Esophagus (tissue), 2 donors: ENCODE data around the gene NELFA. TPM values are rescaled to one million over a fixed set of nuclear protein-coding genes. Genes with fewer than 3 reads are reported as not detected.
"Not testable (repeated sequence)": the region's sequence is repeated elsewhere in the genome, so short reads cannot be mapped to it uniquely, and the experiment has no call there.

Source experiments
- H3K27ac ChIP-seq, 2 donors: one replicate each; pipeline ENCODE4 v1.5.1; 2013; ENCODE audit warnings: low read depth in 2 of 2, mild to moderate bottlenecking in 2 of 2, inconsistent platforms in 1 of 2, low read length in 1 of 2, moderate library complexity in 1 of 2
- H3K27me3 ChIP-seq, 2 donors: one replicate each; pipeline ENCODE4 v1.6.1; 2013; ENCODE audit warnings: low read length in 2 of 2, control low read depth in 1 of 2, mild to moderate bottlenecking in 1 of 2; ENCODE audit not compliant: insufficient read depth in 2 of 2, control insufficient read depth in 1 of 2
- H3K36me3 ChIP-seq, 2 donors: one replicate each; pipeline ENCODE4 v1.6.1; 2013; ENCODE audit warnings: low read length in 1 of 2; ENCODE audit not compliant: control insufficient read depth in 2 of 2, insufficient read depth in 2 of 2
- H3K4me1 ChIP-seq, 2 donors: one replicate each; pipeline ENCODE4 v1.6.1; 2013; ENCODE audit warnings: low read length in 1 of 2; ENCODE audit not compliant: control insufficient read depth in 2 of 2, insufficient read depth in 2 of 2
- H3K4me3 ChIP-seq, 2 donors: one replicate each; pipeline ENCODE4 v1.5.1; 2013; ENCODE audit warnings: low read length in 2 of 2, mild to moderate bottlenecking in 2 of 2, low read depth in 1 of 2, moderate library complexity in 1 of 2
- H3K9me3 ChIP-seq, 2 donors: one replicate each; pipeline ENCODE4 v1.6.1; 2013; ENCODE audit warnings: mild to moderate bottlenecking in 2 of 2, low read depth in 1 of 2, low read length in 1 of 2, moderate library complexity in 1 of 2; ENCODE audit not compliant: control insufficient read depth in 2 of 2, insufficient read depth in 1 of 2
- WGBS, 2 donors: extraction: QIAGEN DNeasy Blood & Tissue Kit; methylation state at CpG; one replicate each; pipeline ENCODE4 v1.1.7; 2013; 5-methylcytosine and 5-hydroxymethylcytosine counted together
- polyA plus RNA-seq, 2 donors: library from polyadenylated mRNA; stranded (reverse); fragments of 200-250 nt; gene quantifications; one replicate each; pipeline ENCODE4 v1.2.3, GENCODE V29; 2013
- donor health status: healthy with polysubstance abuse.
- donor health status: Bipolar disorder and iron deficiency.

Gene NELFA
- polyA plus RNA-seq, 2 donors = 27.1 to 35.4 TPM

- Histone ChIP-seq H3K4me1 (peaks cover 2 to 7% of the 10 kb centered on the region in 2 donors), H3K4me3 (peak overlapping the region; percentile 93 to 97), H3K27me3 (no peaks in the 10 kb centered on the region), H3K9me3 (no peaks in the 10 kb centered on the region), H3K27ac (peak overlapping the region; percentile 96 to 99), H3K36me3 (no peaks in the 10 kb centered on the region)
- 6 to 7% methylated on average over 23 of the region's 23 CpGs for WGBS, 2 donors
Observed at GRCh38 chr4:2009651-2010233, 968 bp upstream of the NELFA start.

GRCh38 chr4:2008671-2008920, 178 bp downstream of the NELFA start:
- Histone ChIP-seq H3K4me3 (peak overlapping the region; percentile 93 to 97), H3K36me3 (no peaks in the 10 kb centered on the region), H3K9me3 (no peaks in the 10 kb centered on the region), H3K27ac (peak overlapping the region; percentile 96 to 99), H3K27me3 (no peaks in the 10 kb centered on the region), H3K4me1 (peaks cover 2 to 7% of the 10 kb centered on the region in 2 donors)
- 0 to 1% methylated on average over 22 to 27 of the region's 27 CpGs for WGBS, 2 donors

- H3K36me3 ChIP-seq = no peaks in the 10 kb centered on the region
- peaks cover 2 to 7% of the 10 kb centered on the region in 2 donors for H3K4me1 ChIP-seq
- H3K27me3 ChIP-seq = no peaks in the 10 kb centered on the region
- 1 to 2% methylated on average over 42 to 57 of the region's 57 CpGs for WGBS, 2 donors
- peak overlapping the region; percentile 96 to 99 for H3K27ac ChIP-seq
- peak overlapping the region; percentile 93 to 97 for H3K4me3 ChIP-seq
- H3K9me3 ChIP-seq = no peaks in the 10 kb centered on the region
Observed at GRCh38 chr4:2007804-2008670, 737 bp downstream of the NELFA start.

GRCh38 chr4:2006956-2007653, 1.7 kb downstream of the NELFA start:
- no peaks in the 10 kb centered on the region for H3K9me3 ChIP-seq
- H3K27me3 ChIP-seq = no peaks in the 10 kb centered on the region
- H3K4me1 ChIP-seq = peaks cover 2 to 7% of the 10 kb centered on the region in 2 donors
- peak overlapping the region in 1 of 2 donors; percentile 93 for H3K4me3 ChIP-seq
- no peak overlapping the region for H3K27ac ChIP-seq
- WGBS, 2 donors = 81 to 85% methylated on average over 15 of the region's 15 CpGs
- no peaks in the 10 kb centered on the region for H3K36me3 ChIP-seq

GRCh38 chr4:2006367-2006766, 2.4 kb downstream of the NELFA start:
- peaks cover 2 to 7% of the 10 kb centered on the region in 2 donors for H3K4me1 ChIP-seq
- whole genome bisulfite sequencing, 2 donors = 92 to 94% methylated on average over 7 of the region's 7 CpGs
- H3K36me3 ChIP-seq = no peaks in the 10 kb centered on the region
- H3K9me3 ChIP-seq = no peaks in the 10 kb centered on the region
- no peak overlapping the region for H3K27ac ChIP-seq
- no peak overlapping the region for H3K4me3 ChIP-seq
- no peaks in the 10 kb centered on the region for H3K27me3 ChIP-seq

- WGBS, 2 donors = 96 to 99% methylated on average over 2 of the region's 2 CpGs
- not testable (repeated sequence) for H3K4me3 ChIP-seq, H3K27me3 ChIP-seq, H3K9me3 ChIP-seq, H3K4me1 ChIP-seq, H3K27ac ChIP-seq, H3K36me3 ChIP-seq
Observed at GRCh38 chr4:2003361-2003760, 5.4 kb downstream of the NELFA start.

GRCh38 chr4:1999308-1999707, 9.5 kb downstream of the NELFA start:
- not testable (repeated sequence) for H3K27me3 ChIP-seq, H3K27ac ChIP-seq, H3K36me3 ChIP-seq, H3K4me3 ChIP-seq, H3K4me1 ChIP-seq, H3K9me3 ChIP-seq
- 84 to 92% methylated on average over 4 of the region's 4 CpGs for WGBS, 2 donors

- Histone ChIP-seq H3K9me3 (no peaks in the 10 kb centered on the region), H3K27ac (peak overlapping the region; percentile 76), H3K36me3 (peaks cover 0 to 2% of the 10 kb centered on the region in 2 donors), H3K4me3 (no peak overlapping the region), H3K4me1 (peaks cover 0 to 3% of the 10 kb centered on the region in 2 donors), H3K27me3 (no peaks in the 10 kb centered on the region)
- WGBS, 2 donors = 62 to 65% methylated on average over 7 of the region's 7 CpGs
Observed at GRCh38 chr4:1998296-1998695, 10.5 kb downstream of the NELFA start.

- peak overlapping the region; percentile 25 to 76 for H3K27ac ChIP-seq
- no peaks in the 10 kb centered on the region for H3K27me3 ChIP-seq
- WGBS, 2 donors = 96% methylated on average over 4 of the region's 4 CpGs
- peaks cover 0 to 2% of the 10 kb centered on the region in 2 donors for H3K36me3 ChIP-seq
- H3K4me3 ChIP-seq = no peak overlapping the region
- H3K4me1 ChIP-seq = peaks cover under 1 to 3% of the 10 kb centered on the region in 2 donors
- H3K9me3 ChIP-seq = no peaks in the 10 kb centered on the region
Observed at GRCh38 chr4:1997712-1998111, 11.1 kb downstream of the NELFA start.
